ENCODE data around the gene BCAR1.
"Not testable (repeated sequence)": the region's sequence is repeated elsewhere in the genome, so short reads cannot be mapped to it uniquely, and the experiment has no call there.

The BCAR1 gene

DNA sequence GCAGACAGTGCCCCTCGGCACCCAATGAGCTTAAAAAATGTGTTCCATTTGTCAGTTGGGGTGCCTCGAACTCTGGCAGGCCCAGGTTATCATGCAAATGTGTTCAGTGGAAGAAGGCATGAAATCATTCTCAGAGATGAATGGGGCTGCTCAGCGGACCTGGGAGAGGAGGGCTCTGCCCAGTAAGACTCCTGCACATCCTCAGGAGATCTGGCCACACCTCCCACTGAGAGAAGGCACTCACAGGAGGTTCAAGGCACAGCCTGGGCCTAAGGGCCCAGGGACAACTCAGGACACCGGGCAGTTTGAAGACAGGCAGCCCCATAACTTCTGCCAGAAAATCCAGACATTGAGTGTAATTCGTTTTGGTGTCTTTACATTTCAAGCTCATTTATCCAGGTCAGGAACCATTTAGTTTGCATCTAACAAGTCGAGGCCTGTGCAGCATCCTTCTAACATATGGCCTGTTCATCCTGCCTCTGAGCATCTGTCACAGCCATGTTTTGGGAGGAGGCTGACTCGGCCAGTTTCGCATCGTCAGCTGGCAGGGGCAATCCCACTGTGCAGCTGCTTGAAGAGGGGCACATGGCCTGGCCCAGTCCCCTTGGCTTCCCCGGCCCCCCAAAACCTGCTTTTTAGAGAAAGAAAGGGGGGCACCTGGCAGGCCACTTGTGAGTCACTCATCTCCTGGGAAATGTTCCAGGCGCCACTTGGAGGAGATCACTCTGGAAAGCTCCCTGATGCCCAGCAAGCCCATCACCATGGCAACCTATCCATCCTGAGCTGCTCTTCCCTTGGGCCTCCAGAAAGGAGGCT is 31.2 kb upstream of the BCAR1 start:
- H3K4me3 ChIP-seq (ENCODE audit: low read length): no peak overlapping the region
- peak; percentile 56 for DNase-seq (ENCODE audit: low read depth)
- TF ChIP-seq, protein P1, sequence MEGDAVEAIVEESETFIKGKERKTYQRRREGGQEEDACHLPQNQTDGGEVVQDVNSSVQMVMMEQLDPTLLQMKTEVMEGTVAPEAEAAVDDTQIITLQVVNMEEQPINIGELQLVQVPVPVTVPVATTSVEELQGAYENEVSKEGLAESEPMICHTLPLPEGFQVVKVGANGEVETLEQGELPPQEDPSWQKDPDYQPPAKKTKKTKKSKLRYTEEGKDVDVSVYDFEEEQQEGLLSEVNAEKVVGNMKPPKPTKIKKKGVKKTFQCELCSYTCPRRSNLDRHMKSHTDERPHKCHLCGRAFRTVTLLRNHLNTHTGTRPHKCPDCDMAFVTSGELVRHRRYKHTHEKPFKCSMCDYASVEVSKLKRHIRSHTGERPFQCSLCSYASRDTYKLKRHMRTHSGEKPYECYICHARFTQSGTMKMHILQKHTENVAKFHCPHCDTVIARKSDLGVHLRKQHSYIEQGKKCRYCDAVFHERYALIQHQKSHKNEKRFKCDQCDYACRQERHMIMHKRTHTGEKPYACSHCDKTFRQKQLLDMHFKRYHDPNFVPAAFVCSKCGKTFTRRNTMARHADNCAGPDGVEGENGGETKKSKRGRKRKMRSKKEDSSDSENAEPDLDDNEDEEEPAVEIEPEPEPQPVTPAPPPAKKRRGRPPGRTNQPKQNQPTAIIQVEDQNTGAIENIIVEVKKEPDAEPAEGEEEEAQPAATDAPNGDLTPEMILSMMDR (IDR thresholded peaks at IDR 0.05; ENCODE audit: insufficient read depth, low read depth, low read length, missing control alignments): no peak

DNA sequence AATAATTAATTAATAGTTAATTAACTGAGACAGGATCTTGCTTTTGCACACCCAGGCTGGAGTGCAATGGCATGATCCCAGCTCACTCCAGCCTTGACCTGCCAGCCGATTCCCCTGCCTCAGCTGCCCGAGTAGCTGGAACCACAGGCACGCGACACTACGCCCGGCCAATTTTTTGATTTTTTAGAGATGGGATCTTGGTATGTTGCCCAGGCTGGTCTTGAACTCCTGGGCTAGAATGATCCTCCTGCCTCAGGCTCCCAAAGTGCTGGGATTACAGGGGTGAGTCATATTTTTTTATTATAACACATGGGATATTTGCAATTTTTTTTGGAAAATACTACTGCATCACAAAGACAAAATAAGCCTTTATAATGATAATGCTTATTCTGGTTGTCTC is 30.4 kb upstream of the BCAR1 start:
- no peak overlapping the region for H3K4me3 ChIP-seq (ENCODE audit: low read length)
- TF ChIP-seq, protein P1 (IDR thresholded peaks at IDR 0.05; ENCODE audit: insufficient read depth, low read depth, low read length, missing control alignments): no peak
- no peak for DNase-seq (ENCODE audit: low read depth)

DNA sequence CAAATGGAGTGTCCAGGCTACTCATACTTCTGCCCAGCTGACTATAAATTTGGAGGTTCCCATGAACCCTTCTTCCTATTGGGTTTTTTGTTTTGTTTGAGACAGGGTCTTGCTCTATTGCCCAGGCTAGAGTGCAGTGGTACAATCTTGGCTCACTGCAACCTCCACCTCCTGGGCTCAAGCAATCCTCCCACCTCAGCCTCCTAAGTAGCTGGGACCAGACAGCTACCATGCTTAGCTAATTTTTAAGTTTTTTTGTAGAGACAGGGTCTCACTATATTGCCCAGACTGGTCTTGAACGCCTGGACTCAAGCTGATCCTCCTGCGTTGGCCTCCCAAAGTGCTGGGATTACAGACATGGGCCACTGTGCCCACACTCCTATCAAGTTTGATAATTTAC is 29.6 kb upstream of the BCAR1 start:
- DNase-seq (ENCODE audit: low read depth): not testable (repeated sequence)

DNA sequence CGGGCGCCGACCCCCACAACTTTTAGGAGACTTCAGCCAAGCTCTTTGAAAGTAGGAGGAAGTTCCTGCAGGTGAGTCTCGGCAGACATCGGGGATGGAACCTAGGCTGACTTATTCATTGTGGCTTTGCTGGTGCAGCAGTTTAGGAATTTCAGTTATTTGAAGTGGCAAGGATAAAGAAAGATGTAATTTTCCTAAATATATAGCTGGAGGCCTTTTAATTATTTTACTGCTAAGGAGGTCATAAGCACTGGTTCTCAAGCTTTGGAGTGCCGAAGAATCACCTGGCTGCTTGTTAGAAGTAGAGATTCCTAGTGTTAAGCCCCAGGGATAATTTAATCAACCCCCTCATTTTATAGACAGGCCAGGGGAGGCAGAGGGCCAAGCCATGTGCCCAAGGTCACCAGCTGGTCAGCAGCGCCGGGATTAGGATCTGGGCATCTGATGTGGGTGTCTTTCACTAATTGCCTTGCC is 28.9 kb upstream of the BCAR1 start:
- TF ChIP-seq, protein P1 (IDR thresholded peaks at IDR 0.05; ENCODE audit: insufficient read depth, low read depth, low read length, missing control alignments): no peak
- no peak overlapping the region for H3K4me3 ChIP-seq (ENCODE audit: low read length)
- no peak for DNase-seq (ENCODE audit: low read depth)

More for the DNA sequence above, 29.6 kb upstream of the BCAR1 start:
- H3K4me3 ChIP-seq (ENCODE audit: low read length): not testable (repeated sequence)

DNA sequence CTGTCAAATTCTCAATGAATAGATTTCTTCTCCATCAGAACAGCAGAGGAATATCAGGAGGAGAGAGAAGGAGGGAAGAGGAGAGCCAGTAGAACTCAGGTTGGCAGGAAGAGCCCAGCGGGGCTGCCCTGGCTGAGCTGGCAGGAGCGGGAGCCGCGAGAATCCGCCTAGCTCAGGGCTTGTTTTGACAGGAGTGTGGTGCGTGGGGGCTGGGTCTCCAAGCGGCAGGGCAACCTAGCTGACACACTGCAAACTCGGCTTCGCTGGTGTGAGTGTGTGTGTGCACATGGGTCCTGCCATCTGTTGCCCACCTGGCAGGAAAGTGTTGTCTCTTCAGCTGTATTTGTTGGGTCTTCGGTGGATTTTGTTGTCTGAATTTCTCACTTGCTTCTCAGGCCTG is 27.9 kb upstream of the BCAR1 start:
- no peak overlapping the region for H3K4me3 ChIP-seq (ENCODE audit: low read length)
- TF ChIP-seq, protein P1 (IDR thresholded peaks at IDR 0.05; ENCODE audit: insufficient read depth, low read depth, low read length, missing control alignments): no peak
- no peak for DNase-seq (ENCODE audit: low read depth)

DNA sequence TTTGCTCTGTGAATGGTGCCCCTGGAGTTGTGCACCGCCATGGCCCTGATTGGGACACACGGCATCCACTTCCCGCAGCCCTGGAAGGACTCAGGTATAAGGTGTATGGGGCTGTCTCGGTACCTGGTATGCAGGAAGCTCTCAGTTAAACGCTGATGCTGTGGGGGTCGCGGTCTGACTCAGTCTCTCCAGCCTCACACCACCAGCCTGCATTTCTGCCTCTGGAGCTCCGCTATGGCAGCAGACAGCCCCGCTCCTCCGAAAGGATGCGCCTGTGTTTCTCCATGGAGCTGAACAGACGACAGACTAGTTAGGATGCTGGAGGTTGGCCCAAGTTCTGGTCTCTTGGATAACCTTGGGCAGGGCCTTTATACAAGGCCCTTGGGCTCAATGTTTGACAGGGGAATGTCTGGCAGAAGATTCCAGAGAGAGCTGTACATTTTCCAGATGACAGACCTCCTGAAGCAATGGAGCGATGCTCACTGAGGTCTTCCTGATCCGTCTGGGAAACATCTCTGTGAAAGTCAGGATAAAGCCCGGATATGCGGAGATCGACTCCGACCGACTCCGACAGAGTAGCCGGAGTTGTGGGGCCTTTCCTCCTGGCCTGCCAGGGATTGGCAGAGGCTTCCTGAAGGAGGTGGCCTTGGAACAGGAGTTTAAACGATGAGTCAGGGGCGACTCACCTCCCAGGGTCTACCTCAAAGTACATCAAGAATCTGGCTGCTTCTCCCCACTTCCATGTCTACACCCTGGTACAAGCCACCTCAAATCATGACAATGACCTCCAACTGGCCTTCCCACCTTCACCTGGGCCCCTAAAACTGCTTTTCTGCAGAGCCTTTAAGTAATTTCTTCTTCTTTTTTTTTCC is 21.9 kb upstream of the BCAR1 start:
- H3K4me3 ChIP-seq (ENCODE audit: low read length): no peak overlapping the region
- TF ChIP-seq, protein P1 (IDR thresholded peaks at IDR 0.05; ENCODE audit: insufficient read depth, low read depth, low read length, missing control alignments): no peak
- DNase-seq (ENCODE audit: low read depth): peak; percentile 67

DNA sequence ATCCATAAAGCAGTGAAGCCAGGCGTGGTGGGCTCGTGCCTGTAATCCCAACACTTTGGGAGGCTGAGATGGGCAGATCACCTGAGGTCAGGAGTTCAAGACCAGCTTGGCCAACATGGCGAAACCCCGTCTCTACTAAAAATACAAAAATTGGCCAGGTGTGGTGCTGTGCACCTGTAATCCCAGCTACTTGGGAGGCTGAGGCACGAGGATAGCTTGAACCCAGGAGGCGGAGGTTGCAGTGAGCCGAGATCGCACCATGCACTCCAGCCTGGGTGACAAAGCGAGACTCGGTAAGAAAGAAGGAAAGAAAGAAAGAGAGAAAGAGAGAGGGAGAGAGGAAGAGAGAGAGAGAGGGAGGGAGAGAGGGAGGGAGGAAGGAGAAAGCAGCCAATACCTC is 21.2 kb upstream of the BCAR1 start:
- not testable (repeated sequence) for DNase-seq (ENCODE audit: low read depth); H3K4me3 ChIP-seq (ENCODE audit: low read length)

All from epithelial cell of esophagus (primary cell).